Stimulated activated CD4-positive, alpha-beta T cell treated with anti-CD3 and anti-CD28 coated beads, Interleukin-2, amount 100 ng/mL, for 24 hours (primary cell): Measurements from ENCODE around the gene LEPROT.

Experiments
- DNase-seq, 2 donors: peaks; one replicate each; pipeline ENCODE4 v3.0.0-alpha.2; 2020

LEPROT gene

GRCh38 chr1:65479554-65480204 lies 59.2 kb downstream of the LEPROT start:
- DNase-seq: no peak

DNA sequence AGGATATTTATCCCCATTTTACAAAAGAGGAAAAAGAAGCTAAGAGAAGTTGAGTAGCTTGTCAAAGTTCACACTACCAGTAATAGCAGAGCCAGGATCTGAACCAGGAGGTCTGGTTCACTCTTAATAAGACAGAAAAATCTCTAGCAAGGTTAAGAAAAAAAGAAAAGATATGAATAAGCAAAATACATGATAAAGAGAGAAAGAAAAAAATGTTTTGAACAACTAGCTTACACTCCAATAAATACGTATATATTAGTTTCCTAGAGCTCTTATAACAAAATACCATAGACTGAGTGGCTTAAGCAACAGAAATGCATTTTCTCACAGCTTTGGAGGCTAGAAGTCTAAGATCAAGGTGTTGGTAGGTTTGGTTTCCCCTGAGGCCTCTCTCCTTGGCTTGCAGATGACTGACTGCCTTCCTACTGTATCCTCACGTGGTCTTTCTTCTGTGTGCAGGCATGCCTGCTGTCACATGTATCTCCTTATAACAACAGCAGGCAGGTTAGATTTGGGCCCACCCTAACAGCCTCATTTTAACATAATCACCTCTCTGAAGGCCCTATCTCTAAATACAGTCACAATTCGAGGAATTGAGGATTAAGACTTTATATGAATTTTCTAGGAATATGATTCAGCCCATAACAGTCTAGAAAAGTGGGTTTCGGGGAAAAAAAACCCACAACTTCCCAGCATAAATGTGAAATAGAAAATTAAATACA lies 60.4 kb downstream of the LEPROT start:
- no peak for DNase-seq

DNA sequence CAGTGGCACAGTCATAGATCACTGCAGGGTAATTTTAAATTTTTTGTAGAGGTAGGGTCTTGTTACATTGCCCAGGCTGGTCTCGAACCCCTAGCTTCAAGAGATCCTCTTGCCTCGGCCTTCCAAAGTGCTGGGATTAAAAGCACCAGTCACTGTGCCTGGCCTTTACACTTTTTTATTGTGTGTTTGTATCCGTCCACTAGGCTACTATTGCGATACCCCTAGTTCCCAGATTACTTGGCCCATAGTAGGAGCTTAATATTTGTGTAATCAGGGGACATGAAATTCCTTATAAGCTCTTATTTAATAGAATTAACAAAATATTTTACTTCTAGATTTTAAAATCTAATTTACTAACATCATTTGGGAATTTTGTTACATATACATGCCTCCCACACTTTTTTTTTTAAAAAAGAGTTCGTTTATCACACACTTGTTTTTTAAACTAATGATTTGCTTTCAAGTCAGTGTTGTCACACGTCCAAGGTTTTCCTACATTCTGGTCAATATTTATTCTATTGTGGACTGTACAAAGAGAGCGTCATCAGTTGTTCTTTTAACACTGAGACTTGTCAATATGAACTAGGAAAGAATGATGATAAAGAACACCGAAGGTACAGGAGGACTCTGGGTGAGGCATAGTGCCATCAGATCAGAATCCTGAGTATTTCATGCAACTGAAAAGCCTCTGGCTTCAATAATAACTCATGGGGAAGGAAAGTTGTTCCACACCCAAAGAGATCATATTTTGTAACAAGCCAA lies 63.7 kb downstream of the LEPROT start:
- no peak for DNase-seq
